Erythroblast (primary cell): ENCODE results near the gene CHSY1.

Experiments
- GATA1 ChIP-seq: IDR thresholded peaks from 2 replicates; pipeline ENCODE4 v1.6.1; 2011; ENCODE audit warnings: low read depth, mild to moderate bottlenecking, control low read depth, low read length, moderate library complexity
- POLR2A ChIP-seq: IDR thresholded peaks from 2 replicates; pipeline ENCODE4 v1.6.1; 2011; ENCODE audit warnings: mild to moderate bottlenecking, low read length

- TF ChIP-seq POLR2A, result no peak
- no peak for TF ChIP-seq GATA1
These were observed 123.4 kb downstream of the CHSY1 start for GRCh38 chr15:101128221-101129015.
